Activated T-helper 2 cell treated with anti-CD3 and anti-CD28 coated beads, Interferon-gamma antibody, Interleukin-2, Interleukin-4, amounts not matched to agents 10 μg/mL and 5 μg/mL and 100 μg/mL, durations not matched to agents 14 hours and 24 hours and 36 hours (primary cell): Measurements from ENCODE around the gene MS4A7. TPM values are rescaled to one million over a fixed set of nuclear protein-coding genes. Genes with fewer than 3 reads are reported as not detected.
"Not testable (repeated sequence)": the region's sequence is repeated elsewhere in the genome, so short reads cannot be mapped to it uniquely, and the experiment has no call there.

ENCODE experiments used
- DNase-seq: peaks from one replicate; pipeline ENCODE4 v3.0.0; 2021; ENCODE audit warnings: low spot score
- H3K27ac Mint-ChIP-seq: one replicate; pipeline ENCODE4 v1.8.0; 2021; ENCODE audit warnings: mixed read lengths
- H3K27me3 Mint-ChIP-seq: one replicate; pipeline ENCODE4 v1.8.0; 2021; ENCODE audit warnings: low read depth, mixed read lengths
- H3K36me3 Mint-ChIP-seq: one replicate; pipeline ENCODE4 v1.8.0; 2021; ENCODE audit warnings: low read depth, mixed read lengths
- H3K4me1 Mint-ChIP-seq: one replicate; pipeline ENCODE4 v1.8.0; 2021; ENCODE audit warnings: low read depth, mixed read lengths
- H3K4me3 Mint-ChIP-seq: one replicate; pipeline ENCODE4 v1.8.0; 2021; ENCODE audit warnings: low read depth, mild to moderate bottlenecking, moderate library complexity, mixed read lengths
- H3K9me3 Mint-ChIP-seq: one replicate; pipeline ENCODE4 v1.8.0; 2021; ENCODE audit warnings: mixed read lengths
- intact Hi-C: fragments of 100-400 bp; cut with micrococcal nuclease; formaldehyde crosslinking; loops from one replicate; pipeline ENCODE4 v1.15.1; 2023
- total RNA-seq: library from RNA; stranded (reverse); gene quantifications from 2 replicates; pipeline ENCODE4 v1.2.3, GENCODE V29; 2022

Gene MS4A7
- total RNA-seq, 1 donor from 2014 or later = not detected

- no peak overlapping the region for H3K27ac Mint-ChIP-seq
- H3K4me3 Mint-ChIP-seq = no peak overlapping the region
- no peaks in the 10 kb centered on the region for H3K4me1 Mint-ChIP-seq
- no peak for DNase-seq
- no peaks in the 10 kb centered on the region for H3K36me3 Mint-ChIP-seq
- H3K9me3 Mint-ChIP-seq = no peaks in the 10 kb centered on the region
- intact Hi-C loops = loop anchor here (5.0 kb wide), 1 partner anchor 127 kb away; no protein-coding TSS in a partner anchor
- H3K27me3 Mint-ChIP-seq = peaks cover 9% of the 10 kb centered on the region
Measured at GRCh38 chr11:60360621-60361020, 17.7 kb upstream of the MS4A7 start.

- no peaks in the 10 kb centered on the region for H3K9me3 Mint-ChIP-seq
- no peak overlapping the region for H3K27ac Mint-ChIP-seq
- H3K4me1 Mint-ChIP-seq = no peaks in the 10 kb centered on the region
- H3K36me3 Mint-ChIP-seq = no peaks in the 10 kb centered on the region
- no peak overlapping the region for H3K4me3 Mint-ChIP-seq
- intact Hi-C loops = loop anchor here (5.0 kb wide), 1 partner anchor 125 kb away; no protein-coding TSS in a partner anchor
- H3K27me3 Mint-ChIP-seq = peaks cover 9% of the 10 kb centered on the region
- DNase-seq = no peak
Measured at GRCh38 chr11:60362241-60362640, 16.1 kb upstream of the MS4A7 start.

GRCh38 chr11:60363542-60364470, 14.5 kb upstream of the MS4A7 start:
- H3K4me1 Mint-ChIP-seq = no peaks in the 10 kb centered on the region
- no peaks in the 10 kb centered on the region for H3K9me3 Mint-ChIP-seq
- no peak overlapping the region for H3K27ac Mint-ChIP-seq
- DNase-seq = peak; percentile 28
- no peak overlapping the region for H3K4me3 Mint-ChIP-seq
- intact Hi-C loops = loop anchor here (1.0 to 5.0 kb wide), 2 partner anchors 123 to 254 kb away; no protein-coding TSS in a partner anchor
- H3K27me3 Mint-ChIP-seq = peaks cover 7% of the 10 kb centered on the region
- H3K36me3 Mint-ChIP-seq = no peaks in the 10 kb centered on the region

GRCh38 chr11:60366262-60366904, 11.9 kb upstream of the MS4A7 start:
- H3K4me1 Mint-ChIP-seq, H3K27ac Mint-ChIP-seq, DNase-seq, H3K9me3 Mint-ChIP-seq, H3K4me3 Mint-ChIP-seq, H3K36me3 Mint-ChIP-seq, intact Hi-C loops, H3K27me3 Mint-ChIP-seq: not testable (repeated sequence)

GRCh38 chr11:60367009-60367408, 11.3 kb upstream of the MS4A7 start:
- intact Hi-C loops = no loop called here
- H3K4me3 Mint-ChIP-seq = no peak overlapping the region
- no peaks in the 10 kb centered on the region for H3K4me1 Mint-ChIP-seq
- H3K9me3 Mint-ChIP-seq = no peaks in the 10 kb centered on the region
- no peaks in the 10 kb centered on the region for H3K36me3 Mint-ChIP-seq
- no peak overlapping the region for H3K27ac Mint-ChIP-seq
- DNase-seq = no peak
- H3K27me3 Mint-ChIP-seq = peaks cover 7% of the 10 kb centered on the region

GRCh38 chr11:60367896-60368295, 10.4 kb upstream of the MS4A7 start:
- H3K4me1 Mint-ChIP-seq = no peaks in the 10 kb centered on the region
- H3K4me3 Mint-ChIP-seq = no peak overlapping the region
- intact Hi-C loops = no loop called here
- H3K36me3 Mint-ChIP-seq = no peaks in the 10 kb centered on the region
- DNase-seq = no peak
- no peak overlapping the region for H3K27ac Mint-ChIP-seq
- H3K27me3 Mint-ChIP-seq = peaks cover 7% of the 10 kb centered on the region
- no peaks in the 10 kb centered on the region for H3K9me3 Mint-ChIP-seq

- Mint-ChIP-seq H3K27me3 (no peaks in the 10 kb centered on the region), H3K27ac (no peak overlapping the region), H3K9me3 (no peaks in the 10 kb centered on the region), H3K4me3 (no peak overlapping the region), H3K36me3 (no peaks in the 10 kb centered on the region), H3K4me1 (no peaks in the 10 kb centered on the region)
- no peak for DNase-seq
- intact Hi-C loops = no loop called here
Measured at GRCh38 chr11:60370252-60370810, 8.0 kb upstream of the MS4A7 start.

GRCh38 chr11:60370811-60371298, 7.5 kb upstream of the MS4A7 start:
- H3K4me3 Mint-ChIP-seq = no peak overlapping the region
- no peak overlapping the region for H3K27ac Mint-ChIP-seq
- DNase-seq = no peak
- intact Hi-C loops = no loop called here
- no peaks in the 10 kb centered on the region for H3K36me3 Mint-ChIP-seq
- H3K9me3 Mint-ChIP-seq = no peaks in the 10 kb centered on the region
- H3K27me3 Mint-ChIP-seq = no peaks in the 10 kb centered on the region
- H3K4me1 Mint-ChIP-seq = no peaks in the 10 kb centered on the region

- H3K9me3 Mint-ChIP-seq = no peaks in the 10 kb centered on the region
- H3K4me1 Mint-ChIP-seq = no peaks in the 10 kb centered on the region
- no peaks in the 10 kb centered on the region for H3K27me3 Mint-ChIP-seq
- H3K4me3 Mint-ChIP-seq = no peak overlapping the region
- intact Hi-C loops = no loop called here
- no peak for DNase-seq
- H3K27ac Mint-ChIP-seq = no peak overlapping the region
- no peaks in the 10 kb centered on the region for H3K36me3 Mint-ChIP-seq
Measured at GRCh38 chr11:60371386-60371785, 6.9 kb upstream of the MS4A7 start.

- no peaks in the 10 kb centered on the region for H3K36me3 Mint-ChIP-seq
- H3K4me1 Mint-ChIP-seq = no peaks in the 10 kb centered on the region
- no peaks in the 10 kb centered on the region for H3K9me3 Mint-ChIP-seq
- H3K27me3 Mint-ChIP-seq = peaks cover 2% of the 10 kb centered on the region
- no peak for DNase-seq
- no peak overlapping the region for H3K4me3 Mint-ChIP-seq
- H3K27ac Mint-ChIP-seq = no peak overlapping the region
- intact Hi-C loops = no loop called here
Measured at GRCh38 chr11:60371854-60372253, 6.5 kb upstream of the MS4A7 start.

- Mint-ChIP-seq H3K9me3 (no peaks in the 10 kb centered on the region), H3K36me3 (no peaks in the 10 kb centered on the region), H3K4me3 (no peak overlapping the region), H3K4me1 (peaks cover 2% of the 10 kb centered on the region), H3K27ac (no peak overlapping the region), H3K27me3 (peaks cover 2% of the 10 kb centered on the region)
- intact Hi-C loops = no loop called here
- DNase-seq = no peak
Measured at GRCh38 chr11:60372767-60373166, 5.6 kb upstream of the MS4A7 start.

- H3K4me1 Mint-ChIP-seq = peaks cover 7% of the 10 kb centered on the region
- no peak overlapping the region for H3K4me3 Mint-ChIP-seq
- no peaks in the 10 kb centered on the region for H3K36me3 Mint-ChIP-seq
- H3K27ac Mint-ChIP-seq = no peak overlapping the region
- intact Hi-C loops = no loop called here
- H3K9me3 Mint-ChIP-seq = no peaks in the 10 kb centered on the region
- H3K27me3 Mint-ChIP-seq = peaks cover 9% of the 10 kb centered on the region
- DNase-seq = no peak
Measured at GRCh38 chr11:60375316-60375715, 3.0 kb upstream of the MS4A7 start.

- intact Hi-C loops = no loop called here
- Mint-ChIP-seq H3K27ac (no peak overlapping the region), H3K4me3 (no peak overlapping the region), H3K36me3 (no peaks in the 10 kb centered on the region), H3K27me3 (peaks cover 9% of the 10 kb centered on the region), H3K9me3 (no peaks in the 10 kb centered on the region), H3K4me1 (peaks cover 7% of the 10 kb centered on the region)
- DNase-seq = no peak
Measured at GRCh38 chr11:60376601-60377000, 1.7 kb upstream of the MS4A7 start.
